Panc1 (cell line): ENCODE measurements around the gene RARG. TPM values are rescaled to one million over a fixed set of nuclear protein-coding genes. Genes with fewer than 3 reads are reported as not detected.

ENCODE experiments used
- ATAC-seq: fragments of 200-7000 bp; cut with Tn5 transposase; 2 replicates; pipeline ENCODE4 v1.9.1; 2020; ENCODE audit warnings: mild to moderate bottlenecking, moderate library complexity
- BruUV-seq: library from RNA; stranded (reverse); fragments of 400-500 nt; replicated peaks from 2 replicates; lab custom pipeline; 2021; lab: Mats Ljungman, UMichigan
- CTCF ChIA-PET: fragments of 300-600 bp; sonication (Branson Sonifier 250); formaldehyde crosslinking; loops from one replicate; lab custom pipeline; 2022; ENCODE audit warnings: antibody characterized with exemption; lab: Charles Lee
- POLR2A ChIA-PET: fragments of 300-600 bp; sonication (Branson Sonifier 250); formaldehyde crosslinking; loops from one replicate; lab custom pipeline; 2022; ENCODE audit warnings: antibody characterized with exemption; lab: Charles Lee
- DNase-seq: peaks from one replicate; pipeline ENCODE4 v3.0.0-alpha.2; 2010; ENCODE audit warnings: low read depth, low spot score
- H3K27ac ChIP-seq: 2 replicates; pipeline ENCODE4 v1.5.1; 2011; ENCODE audit warnings: mild to moderate bottlenecking, low read length, inconsistent platforms
- H3K27me3 ChIP-seq: fragments of 200-500 bp; sonication (Bioruptor generic); 2 replicates; pipeline ENCODE4 v1.6.0; 2014; ENCODE audit warnings: low read length, inconsistent platforms; ENCODE audit not compliant: control insufficient read depth, insufficient read depth
- H3K36me3 ChIP-seq: fragments of 200-500 bp; sonication (Bioruptor generic); 2 replicates; pipeline ENCODE4 v1.5.1; 2014; ENCODE audit warnings: inconsistent platforms, mild to moderate bottlenecking, low read length, moderate library complexity; ENCODE audit not compliant: control insufficient read depth, insufficient read depth
- H3K4me1 ChIP-seq: 2 replicates; pipeline ENCODE4 v1.5.1; 2011; ENCODE audit warnings: inconsistent platforms, mild to moderate bottlenecking, low read length, moderate library complexity; ENCODE audit not compliant: control insufficient read depth, insufficient read depth
- H3K4me3 ChIP-seq, 2 experiments: 2 replicates each; pipeline ENCODE4 v1.5.1; 2011 to 2012; ENCODE audit warnings: low read depth in 2 of 2, low read length in 2 of 2, mild to moderate bottlenecking in 2 of 2, inconsistent platforms in 1 of 2, moderate library complexity in 1 of 2
- H3K9me3 ChIP-seq: fragments of 200-500 bp; sonication (Bioruptor generic); 2 replicates; pipeline ENCODE4 v1.5.1; 2014; ENCODE audit warnings: low read depth, mild to moderate bottlenecking, inconsistent platforms, low read length, moderate library complexity; ENCODE audit not compliant: control insufficient read depth, insufficient read depth
- CTCF ChIP-seq: fragments of 450-650 bp; IDR thresholded peaks from 2 replicates; pipeline ENCODE4 v1.5.1; 2017; ENCODE audit warnings: mild to moderate bottlenecking
- POLR2AphosphoS5 ChIP-seq: IDR thresholded peaks from 2 replicates; pipeline ENCODE4 v1.6.1; 2012; ENCODE audit warnings: mild to moderate bottlenecking, low read depth, low read length, moderate library complexity
- REST ChIP-seq, 2 experiments: IDR thresholded peaks; 2 replicates each; pipeline ENCODE4 v1.6.1; 2011 to 2012; ENCODE audit warnings: low read depth in 2 of 2, control low read depth in 1 of 2, low read length in 1 of 2, mild to moderate bottlenecking in 1 of 2, moderate library complexity in 1 of 2; ENCODE audit not compliant: insufficient read depth in 1 of 2
- SIN3A ChIP-seq: IDR thresholded peaks from 2 replicates; pipeline ENCODE4 v1.6.1; 2012; ENCODE audit warnings: low read depth, mild to moderate bottlenecking, low read length, moderate library complexity, borderline replicate concordance; ENCODE audit not compliant: insufficient read depth
- TCF7L2 ChIP-seq: IDR thresholded peaks from 2 replicates; pipeline ENCODE4 v1.6.1; 2011; ENCODE audit warnings: mild to moderate bottlenecking, low read depth, low read length, inconsistent platforms
- in situ Hi-C: cut with HindIII; loops from 2 replicates; pipeline ENCODE4 v1.10.0; 2016; ENCODE audit warnings: low sequenced_read_pairs, low pct_unique_long_range_greater_than_20kb
- intact Hi-C: fragments of 100-400 bp; cut with micrococcal nuclease; formaldehyde crosslinking; loops from one replicate; pipeline ENCODE4 v1.10.0; 2022; ENCODE audit not compliant: unreplicated experiment
- total RNA-seq: library from RNA; stranded (reverse); gene quantifications from one replicate; pipeline ENCODE4 v1.2.1, GENCODE V29; 2021; ENCODE audit not compliant: unreplicated experiment

RARG gene
- total RNA-seq, 1 experiment from 2014 or later = 41.2 TPM

- ChIA-PET POLR2A (no interaction called here), CTCF (interaction anchor here (0.6 kb wide), 2 partner anchors 46 to 105 kb away, joined by 3 to 4 read pairs; no protein-coding TSS in a partner anchor)
- Histone ChIP-seq H3K36me3 (no peaks in the 10 kb centered on the region), H3K27me3 (no peaks in the 10 kb centered on the region), H3K27ac (peak overlapping the region; percentile 84), H3K4me3 (peak overlapping the region; percentile 68 to 79), H3K9me3 (no peaks in the 10 kb centered on the region), H3K4me1 (peaks cover 52% of the 10 kb centered on the region)
- ATAC-seq (no peak), DNase-seq (no peak)
- intact Hi-C loops = loop anchor here (5.0 kb wide), 1 partner anchor 34 kb away; a partner anchor contains a TSS
- BruUV-seq = no TSS peak
- in situ Hi-C loops = no loop called here
- TF ChIP-seq TCF7L2 (no peak), CTCF (no peak), REST (IDR thresholded peaks at IDR 0.05; ENCODE audit: insufficient read depth in 1 of 2, low read depth in 2 of 2, low read length in 1 of 2) (no peak), SIN3A (no peak), POLR2AphosphoS5 (no peak)
Observed at GRCh38 chr12:53218551-53219291, 13.3 kb downstream of the RARG start.

GRCh38 chr12:53217931-53218307 is 14.1 kb downstream of the RARG start:
- Histone ChIP-seq H3K4me1 (peaks cover 44% of the 10 kb centered on the region), H3K4me3 (peak overlapping the region; percentile 68 to 79; a peak in 3 of 4 replicates), H3K36me3 (no peaks in the 10 kb centered on the region), H3K9me3 (no peaks in the 10 kb centered on the region), H3K27ac (peak overlapping the region; percentile 73), H3K27me3 (no peaks in the 10 kb centered on the region)
- TSS peak; percentile 11 for BruUV-seq
- ChIA-PET POLR2A (no interaction called here), CTCF (interaction anchor here (0.6 kb wide), 2 partner anchors 46 to 106 kb away, joined by 3 to 4 read pairs; no protein-coding TSS in a partner anchor)
- DNase-seq (no peak), ATAC-seq (no peak)
- intact Hi-C loops (loop anchor here (5.0 kb wide), 1 partner anchor 34 kb away; a partner anchor contains a TSS), in situ Hi-C loops (no loop called here)
- TF ChIP-seq TCF7L2 (0 out of 2 replicates have a peak, but pooled peaks have one; percentile 29), POLR2AphosphoS5 (no peak)
